ENCODE data around the gene TOP1. TPM values are rescaled to one million over a fixed set of nuclear protein-coding genes. Genes with fewer than 3 reads are reported as not detected.

TOP1 gene
- total and polyA plus RNA-seq, 9 of the 15 experiments (the other 6 are each of a cell fraction or from before 2014, with no cell fraction given) = 26.4 to 127 (median 39.6) TPM

- TF ChIP-seq CGGBP1 (CRISPR knock-in tag; IDR thresholded peaks at IDR 0.05) (no peak), UBTF (IDR thresholded peaks at IDR 0.05; ENCODE audit: borderline replicate concordance in 1 of 2, low read depth in 2 of 2, low read length in 2 of 2) (peak; percentile 55 to 62; a peak in 3 of 4 replicates), SAP30 (IDR thresholded peaks at IDR 0.05; ENCODE audit: borderline replicate concordance, insufficient read depth, low read depth, low read length, poor library complexity, severe bottlenecking) (peak; percentile 56), FOXJ2 (tag; IDR thresholded peaks at IDR 0.05) (no peak), CREB3L1 (IDR thresholded peaks at IDR 0.05; ENCODE audit: borderline replicate concordance, low read depth) (no peak), HNRNPLL (IDR thresholded peaks at IDR 0.05; ENCODE audit: low read depth, low read length, poor library complexity, severe bottlenecking) (peak; percentile 23), PML (IDR thresholded peaks at IDR 0.05; ENCODE audit: low read length) (no peak), MLLT1 (IDR thresholded peaks at IDR 0.05) (peak; percentile 42 to 43; a peak in 1 of 4 replicates), ZZZ3 (IDR thresholded peaks at IDR 0.05) (no peak), TAF7 (tag; IDR thresholded peaks at IDR 0.05) (no peak), ZKSCAN1 (IDR thresholded peaks at IDR 0.05; ENCODE audit: low read depth, low read length) (no peak), CBFA2T3 (IDR thresholded peaks at IDR 0.05) (no peak), MXD1 (CRISPR knock-in tag; IDR thresholded peaks at IDR 0.05; ENCODE audit: borderline replicate concordance, poor library complexity, severe bottlenecking) (no peak), BCL6 (CRISPR knock-in tag; IDR thresholded peaks at IDR 0.05) (no peak), RBM22 (IDR thresholded peaks at IDR 0.05; ENCODE audit: low read depth, low read length, poor library complexity, severe bottlenecking) (no peak), GABPB1 (CRISPR knock-in tag; IDR thresholded peaks at IDR 0.05) (no peak), JUNB (CRISPR knock-in tag; conservative IDR thresholded peaks at IDR 0.05) (no peak), HDAC1 (IDR thresholded peaks at IDR 0.05) (no peak; a peak in 1 of 4 replicates), RBBP5 (IDR thresholded peaks at IDR 0.05; ENCODE audit: borderline replicate concordance, insufficient read depth, low read length, poor library complexity, severe bottlenecking) (peak; percentile 65), ETS2 (tag; IDR thresholded peaks at IDR 0.05; ENCODE audit: borderline replicate concordance, poor library complexity, severe bottlenecking) (no peak), FOXA3 (CRISPR knock-in tag; conservative IDR thresholded peaks at IDR 0.05 in 1 of 2, IDR thresholded peaks at IDR 0.05 in 1 of 2) (no peak)
These were observed 704 bp downstream of the TOP1 start (continued) for GRCh38 chr20:41029150-41029901.
